Amniotic stem cell (primary cell): ENCODE data around the gene FBXO42.
"Not testable (repeated sequence)": the region's sequence is repeated elsewhere in the genome, so short reads cannot be mapped to it uniquely, and the experiment has no call there.

Experiments used
- DNase-seq: peaks from one replicate; lab custom pipeline; 2025; lab: John Stamatoyannopoulos, UW

Gene FBXO42

DNA sequence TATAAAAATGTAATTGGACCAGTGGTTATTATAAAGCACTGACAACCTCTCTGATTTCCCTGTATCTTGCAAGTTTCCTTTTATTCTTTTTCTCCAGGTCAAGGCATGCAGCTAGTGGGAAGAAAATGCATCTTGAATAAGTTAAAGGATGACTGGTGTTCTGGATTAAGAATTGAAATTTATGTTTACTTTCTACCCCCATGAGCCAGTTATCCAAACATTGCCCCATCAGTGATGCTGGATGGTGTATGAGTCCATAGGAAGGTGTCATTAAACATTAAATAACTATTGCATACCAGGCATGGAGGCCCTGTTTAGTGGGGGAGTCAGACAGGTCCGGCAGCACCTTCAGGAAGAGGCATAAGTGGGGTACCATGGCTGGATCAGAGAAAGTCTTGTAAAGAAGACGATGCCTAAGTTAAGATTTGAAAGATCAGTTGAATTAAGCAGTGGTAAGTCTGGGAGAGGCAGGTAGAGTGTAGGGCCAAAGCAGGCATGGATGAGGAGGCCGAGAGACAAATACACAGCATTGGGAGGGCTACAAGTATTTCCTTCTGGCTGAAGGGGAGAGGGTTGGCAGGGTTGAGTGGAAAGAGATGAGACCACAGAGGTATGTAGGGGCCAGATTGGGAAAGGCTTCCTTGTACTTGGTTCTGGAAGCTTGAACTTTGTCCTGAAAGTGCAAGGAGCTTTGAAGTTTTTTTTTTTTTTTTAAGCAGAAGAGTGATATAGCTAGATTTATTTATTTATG, 20.4 kb upstream of the FBXO42 start:
- no peak for DNase-seq

DNA sequence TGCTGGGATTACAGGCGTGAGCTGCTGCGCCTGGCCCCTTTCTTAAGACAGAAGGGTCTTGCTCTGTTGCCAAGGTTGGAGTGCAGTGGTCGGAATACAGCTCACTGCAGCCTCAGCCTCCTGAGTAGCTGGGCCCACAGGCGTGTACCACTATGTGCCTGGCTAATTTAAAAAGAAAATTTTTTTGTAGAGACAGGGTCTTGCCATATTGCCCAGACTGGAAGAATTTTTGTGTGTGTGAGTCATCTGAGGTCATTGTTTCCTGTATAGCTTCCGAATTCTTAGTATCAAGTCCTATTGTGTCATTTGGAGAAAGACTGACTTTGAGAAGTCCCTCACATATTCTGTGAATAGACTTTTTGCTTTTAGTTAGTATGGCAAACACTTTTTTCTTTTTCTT, 19.4 kb upstream of the FBXO42 start:
- no peak for DNase-seq

DNA sequence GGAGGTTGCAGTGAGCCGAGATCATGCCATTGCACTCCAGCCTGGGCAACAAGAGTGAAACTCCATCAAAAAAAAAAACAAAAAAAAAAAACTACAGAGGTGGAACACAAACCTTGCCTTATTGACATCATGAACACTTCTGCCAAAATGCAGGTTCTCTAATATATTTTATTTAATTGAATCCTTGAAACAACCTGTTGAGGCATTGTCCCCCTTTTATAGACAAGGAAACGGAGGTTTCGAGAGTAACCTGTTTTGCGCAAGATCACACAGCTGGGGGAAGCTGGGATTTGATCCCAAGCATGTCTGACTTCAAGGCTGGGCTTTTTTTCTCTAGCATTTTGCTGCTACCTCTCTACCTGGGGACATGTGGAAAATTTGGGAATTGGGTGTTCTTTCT, 17.5 kb upstream of the FBXO42 start:
- no peak for DNase-seq

DNA sequence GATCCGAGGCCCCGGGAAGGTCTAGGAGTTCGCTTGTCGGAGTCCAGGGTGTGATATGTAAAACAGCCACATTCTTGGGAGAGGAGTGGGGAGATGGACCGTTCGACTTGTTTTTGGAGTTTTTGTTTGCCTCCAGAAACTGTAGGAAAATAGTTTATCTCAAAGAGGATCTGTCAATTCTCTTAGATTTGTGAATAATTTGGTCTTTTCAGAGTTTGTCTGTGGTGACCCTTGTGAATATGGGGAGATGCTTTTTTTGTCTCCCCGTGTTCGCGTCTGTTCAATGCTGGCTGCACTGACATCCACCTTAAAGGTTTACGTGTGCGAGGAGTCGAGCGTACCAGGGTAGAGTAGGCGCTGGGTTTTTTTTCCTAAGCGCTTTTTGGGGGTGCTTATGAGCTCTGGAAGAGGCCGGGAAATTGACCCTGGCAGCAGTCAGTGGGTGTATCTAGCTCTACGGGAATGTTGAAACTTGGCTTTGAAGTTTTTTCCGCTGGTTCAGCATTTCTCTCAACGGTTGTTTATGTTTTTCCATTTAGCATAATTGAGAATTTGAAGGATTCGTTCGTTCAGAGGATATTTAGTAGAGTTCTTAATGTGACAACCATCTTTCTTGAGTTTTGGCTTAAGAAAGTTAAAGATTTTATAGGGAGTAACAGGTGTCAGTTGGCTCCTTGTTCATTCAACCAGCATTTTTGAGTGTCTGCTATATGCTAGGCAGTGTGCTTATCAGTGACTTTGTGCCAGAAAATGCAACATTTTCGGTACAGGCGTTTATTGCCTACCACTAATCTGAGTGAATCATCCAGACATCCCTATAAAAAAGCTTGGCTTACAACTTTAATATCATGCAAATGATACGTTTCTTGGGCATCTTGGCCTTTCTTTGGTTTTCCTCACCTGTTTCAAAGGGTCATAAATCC, 15.9 kb upstream of the FBXO42 start:
- no peak for DNase-seq

DNA sequence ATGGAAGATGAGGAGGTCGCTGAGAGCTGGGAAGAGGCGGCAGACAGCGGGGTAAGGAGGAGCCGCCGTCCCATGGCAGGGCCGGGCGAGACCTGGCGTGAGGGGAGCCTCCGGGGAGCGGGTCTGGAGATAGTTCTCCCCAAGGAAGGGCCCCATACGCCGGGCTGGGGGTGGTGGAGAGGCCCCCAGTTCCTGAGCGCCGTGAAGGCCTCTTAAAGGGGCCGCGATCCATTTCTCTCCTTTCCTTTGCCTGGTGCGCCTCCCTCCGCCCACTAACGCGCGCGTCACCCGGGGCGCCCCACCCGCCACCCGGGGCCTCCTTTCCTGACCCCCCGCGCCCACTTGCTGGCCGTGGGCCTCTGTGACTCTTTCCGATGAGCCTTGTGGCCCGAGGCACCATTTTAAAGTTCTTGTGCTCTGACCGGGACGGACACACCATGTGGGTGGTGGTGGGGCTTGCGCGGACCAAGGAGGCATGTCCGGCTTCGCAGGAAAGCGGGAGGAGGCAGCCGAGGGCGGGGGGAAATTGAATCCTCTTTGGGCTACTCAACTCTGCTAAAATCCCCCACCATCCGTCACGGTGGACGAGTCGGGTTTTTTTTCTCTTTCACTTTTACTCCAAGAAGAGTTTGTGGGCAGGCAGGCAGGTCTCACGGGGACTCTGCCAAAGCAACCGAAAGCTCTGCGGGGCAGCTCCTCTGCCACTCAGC, 15.1 kb upstream of the FBXO42 start:
- DNase-seq, result peak; percentile 84

DNA sequence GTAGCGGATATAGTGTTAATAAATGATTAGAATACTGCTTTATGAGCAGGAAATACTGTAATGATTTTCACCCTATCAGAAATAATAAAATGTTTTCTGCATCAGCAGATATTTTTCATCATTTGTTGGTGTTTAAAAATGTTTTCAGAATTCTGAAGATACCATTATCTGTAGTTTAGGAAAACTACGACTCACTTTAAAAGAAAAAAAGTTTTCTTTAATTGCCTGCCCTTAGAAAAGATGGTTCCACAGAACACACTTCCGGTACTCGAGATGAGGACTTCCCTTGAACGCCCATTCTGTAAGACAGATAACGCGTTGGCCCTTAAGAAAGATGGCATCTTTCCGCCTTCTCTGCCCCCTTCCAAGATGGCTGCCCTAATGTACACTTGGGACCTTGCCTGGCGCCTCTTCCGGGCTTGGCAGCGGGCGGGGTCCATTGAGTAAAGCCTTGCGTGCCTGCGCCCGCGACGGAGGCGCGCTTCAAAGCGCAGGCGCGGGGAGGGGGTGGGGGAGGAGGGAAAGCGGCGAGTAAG, 14.5 kb upstream of the FBXO42 start, which contains the start of gene SZRD1:
TSS of gene SZRD1 (plus strand) at position 521 of the 536 bp plus-strand sequence. CDS start 16 bp downstream, outside the sequence.
- DNase-seq, result peak; percentile 98

DNA sequence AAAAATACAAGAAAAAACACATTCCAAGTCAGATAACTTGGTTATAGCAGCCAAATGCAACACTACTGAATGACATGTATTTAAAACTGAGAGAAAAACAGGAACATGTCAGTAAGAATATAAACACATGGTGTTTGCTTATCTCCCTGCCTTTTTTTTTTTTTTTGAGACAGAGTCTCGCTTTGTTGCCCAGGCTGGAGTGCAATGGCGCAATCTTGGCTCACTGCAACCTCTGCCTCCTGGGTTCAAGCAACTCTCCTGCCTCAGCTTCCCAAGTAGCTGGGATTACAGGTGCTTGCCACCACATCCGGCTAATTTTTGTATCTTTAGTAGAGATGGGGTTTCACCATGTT, 12.8 kb upstream of the FBXO42 start:
- DNase-seq, result not testable (repeated sequence)

DNA sequence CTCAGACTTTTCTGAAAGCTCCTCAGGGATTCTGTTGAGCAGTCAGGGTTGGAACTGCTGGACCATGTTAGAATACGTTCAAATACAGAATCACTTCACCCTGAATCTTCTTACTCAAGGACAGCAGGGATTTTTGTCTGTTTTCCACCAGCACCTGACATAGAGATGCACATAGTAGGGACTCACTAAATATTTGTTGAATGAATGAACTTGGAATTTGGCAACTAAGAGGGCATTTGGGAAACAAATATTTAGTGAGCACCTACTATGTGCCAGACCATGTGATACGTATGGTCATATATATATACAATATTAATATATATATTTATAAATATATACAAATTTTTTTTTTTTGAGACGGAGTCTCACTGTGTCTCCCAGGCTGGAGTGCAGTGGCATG, 4.6 kb upstream of the FBXO42 start:
- no peak for DNase-seq

DNA sequence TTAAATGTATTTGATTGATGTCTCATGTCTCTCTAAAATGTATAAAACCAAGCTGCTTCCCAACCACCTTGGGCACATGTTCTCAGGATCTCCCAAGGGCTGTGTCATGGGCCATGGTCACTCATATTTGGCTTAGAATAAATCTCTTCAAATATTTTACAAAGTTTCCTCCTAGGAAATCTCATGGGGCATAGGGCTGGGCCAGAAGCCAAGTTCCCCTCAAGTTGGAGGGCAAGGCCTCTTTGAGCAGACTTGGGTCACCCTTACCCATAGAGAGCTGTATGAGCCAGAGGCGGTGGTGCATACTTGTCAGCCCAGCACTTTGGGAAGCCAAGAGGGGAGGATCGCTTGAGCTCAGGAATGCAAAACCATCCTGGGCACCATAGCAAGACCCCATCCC, 2.3 kb upstream of the FBXO42 start:
- no peak for DNase-seq

DNA sequence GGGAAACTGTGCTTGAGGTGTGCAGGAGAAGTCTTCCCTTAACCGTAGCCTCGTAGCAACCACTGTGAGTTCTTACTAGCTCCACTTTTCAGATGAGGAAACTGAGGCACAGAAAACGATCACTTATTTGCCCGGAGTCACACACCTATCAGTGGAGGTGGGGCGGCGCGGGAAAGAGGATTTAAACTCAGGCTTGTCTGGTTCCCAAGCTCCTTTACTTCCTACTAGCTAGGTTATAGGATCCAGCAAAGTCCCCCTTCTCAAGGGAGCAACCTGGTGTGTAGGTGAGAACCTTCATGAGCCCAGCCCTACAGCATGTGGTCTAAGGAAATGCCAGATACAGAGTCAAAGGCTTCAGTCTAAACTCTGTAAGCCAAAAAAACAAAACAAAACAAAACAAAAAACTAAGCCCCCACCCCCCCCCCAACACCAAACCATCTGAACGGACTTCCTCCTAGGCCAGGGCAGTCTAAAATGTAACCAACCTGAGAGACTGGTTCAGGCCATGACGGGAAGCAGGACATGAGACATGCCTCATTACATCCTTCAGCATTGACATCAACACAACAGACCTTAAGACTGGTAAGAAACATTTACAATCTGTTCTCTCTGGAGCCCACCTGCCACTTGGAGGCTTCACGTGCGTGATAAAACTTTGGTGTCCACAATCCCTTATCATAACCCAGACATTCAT, 709 bp upstream of the FBXO42 start:
- no peak for DNase-seq

DNA sequence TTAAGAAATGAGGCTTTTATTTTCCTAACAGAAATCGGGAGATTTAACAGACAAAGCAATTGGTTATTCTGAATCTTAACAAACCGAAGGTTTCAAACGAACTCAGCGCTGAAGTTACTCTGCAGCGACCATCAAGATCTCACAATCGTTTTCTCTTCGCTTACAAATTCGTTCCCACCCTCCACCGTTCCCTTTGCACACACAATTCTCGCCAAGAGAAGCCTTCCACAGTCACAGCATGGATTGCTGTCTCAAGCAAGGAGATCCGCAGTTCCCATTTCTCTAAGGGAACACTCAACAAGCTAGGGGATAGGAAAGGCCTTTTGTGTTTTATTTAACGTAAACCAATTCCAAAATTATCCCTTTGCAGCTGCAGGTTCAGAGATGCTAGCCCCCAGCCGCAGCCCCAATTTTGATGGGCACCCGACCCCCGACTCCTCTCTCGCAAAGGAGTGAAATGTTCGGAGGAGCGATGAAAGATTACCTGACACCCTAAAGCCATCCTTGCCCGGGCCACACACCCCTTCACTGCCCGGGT, 755 bp downstream of the FBXO42 start:
- no peak for DNase-seq

DNA sequence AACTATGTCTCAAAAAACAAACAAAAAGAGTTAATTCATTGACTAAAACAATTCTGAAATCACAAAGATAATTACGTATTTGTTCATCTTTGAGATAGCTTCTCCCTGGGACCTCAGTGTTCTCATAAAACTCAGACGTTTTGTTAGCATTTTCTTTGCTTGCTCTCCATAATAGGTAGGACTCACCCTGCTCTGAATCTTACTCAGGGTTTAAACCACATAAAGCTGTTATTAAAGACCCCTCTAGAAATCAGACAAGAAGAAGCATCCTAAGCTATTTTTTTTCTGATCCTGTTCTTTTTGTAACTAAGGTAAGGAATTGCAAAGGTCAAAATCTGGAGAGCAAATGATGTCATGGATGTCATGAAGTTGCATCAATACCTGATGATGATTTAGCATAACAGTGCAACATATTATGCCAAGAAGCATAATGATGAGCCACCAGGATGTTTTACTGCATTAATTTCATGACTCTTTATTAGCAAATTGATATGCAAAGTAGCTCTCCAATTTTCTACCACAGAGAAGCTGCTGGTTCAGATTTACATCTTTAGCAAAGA, 2.4 kb downstream of the FBXO42 start:
- no peak for DNase-seq

DNA sequence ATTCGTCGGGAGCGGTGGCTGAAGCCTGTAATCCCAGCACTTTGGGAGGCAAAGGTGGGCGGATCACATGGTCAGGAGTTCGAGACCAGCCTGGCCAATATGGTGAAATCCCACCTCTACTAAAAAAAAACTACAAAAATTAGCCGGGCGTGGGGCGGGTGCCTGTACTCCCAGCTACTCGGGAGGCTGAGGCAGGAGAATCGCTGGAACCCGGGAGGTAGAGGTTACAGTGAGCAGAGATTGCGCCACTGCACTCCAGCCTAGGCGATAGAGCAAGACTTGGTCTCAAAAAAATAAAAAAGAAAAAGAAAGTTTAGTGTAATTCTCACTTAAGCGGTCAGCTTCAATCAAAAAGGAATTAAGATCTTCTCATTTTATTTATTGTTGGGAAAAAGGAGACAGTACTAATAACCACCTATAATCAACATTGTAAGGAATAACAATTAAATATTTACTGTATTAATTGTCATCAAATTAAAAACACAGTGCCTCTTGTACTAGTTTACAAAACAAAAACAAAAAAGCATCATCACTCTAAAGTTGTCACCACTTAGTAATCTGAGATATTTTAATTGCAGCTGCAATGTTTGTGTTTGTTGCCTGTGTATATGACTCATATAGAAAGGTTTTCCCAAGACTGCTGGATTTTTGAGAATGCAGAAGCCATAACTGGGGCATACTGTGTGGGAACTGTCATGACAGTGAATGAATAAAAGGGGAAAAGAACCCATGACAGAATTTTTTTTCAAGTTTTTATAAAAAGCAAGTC, 3.7 kb downstream of the FBXO42 start:
- DNase-seq, result peak; percentile 72

DNA sequence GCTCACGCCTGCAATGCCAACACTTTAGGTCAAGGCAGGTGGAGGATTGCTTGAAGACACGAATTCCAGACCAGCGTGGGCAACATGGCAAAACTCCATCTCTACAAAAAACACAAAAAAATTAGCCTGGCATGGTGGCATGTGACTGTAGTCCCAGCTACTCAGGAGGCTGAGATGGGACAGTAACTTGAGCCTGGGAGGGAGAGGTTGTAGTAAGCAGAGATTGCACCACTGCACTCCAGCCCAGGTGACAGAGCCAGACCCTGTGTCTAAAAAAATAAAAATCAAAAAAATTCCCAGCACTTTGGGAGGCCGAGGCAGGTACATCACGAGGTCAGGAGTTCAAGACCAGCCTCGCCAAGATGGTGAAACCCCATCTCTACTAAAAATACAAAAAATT, 9.0 kb downstream of the FBXO42 start:
- DNase-seq, result not testable (repeated sequence)

DNA sequence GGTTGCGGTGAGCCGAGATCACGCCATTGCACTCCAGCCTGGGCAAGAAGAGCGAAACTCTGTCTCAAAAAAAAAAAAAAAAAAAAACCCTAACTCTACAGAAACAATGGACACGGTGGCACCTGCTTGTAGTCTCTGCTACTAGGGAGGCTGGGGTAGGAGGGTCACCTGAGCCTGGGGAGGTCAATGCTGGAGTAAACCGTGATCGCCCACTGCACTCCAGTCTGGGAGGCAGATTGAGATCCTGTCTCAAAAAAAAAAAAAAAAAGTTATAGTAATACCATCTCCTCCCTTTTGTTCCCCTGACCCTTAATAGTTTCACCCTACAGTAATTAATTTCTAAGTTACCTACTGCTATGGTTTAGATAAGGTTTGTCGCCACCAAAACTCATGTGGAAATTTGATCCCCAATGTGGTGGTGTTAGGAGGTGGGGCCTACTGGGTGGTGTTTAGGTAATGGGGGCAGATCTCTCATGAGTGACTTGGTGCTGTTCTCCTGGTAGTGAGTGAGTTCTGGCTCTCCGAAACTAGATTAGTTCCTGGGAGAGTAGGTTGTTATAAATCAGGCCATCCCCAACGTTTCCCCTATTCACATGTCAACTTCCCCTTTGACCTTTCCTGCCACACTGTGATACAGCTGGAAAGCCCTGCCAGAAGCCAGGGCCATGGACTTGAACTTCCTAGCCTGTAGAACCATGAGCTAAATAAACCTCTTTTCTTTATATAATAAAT, 9.8 kb downstream of the FBXO42 start:
- no peak for DNase-seq

DNA sequence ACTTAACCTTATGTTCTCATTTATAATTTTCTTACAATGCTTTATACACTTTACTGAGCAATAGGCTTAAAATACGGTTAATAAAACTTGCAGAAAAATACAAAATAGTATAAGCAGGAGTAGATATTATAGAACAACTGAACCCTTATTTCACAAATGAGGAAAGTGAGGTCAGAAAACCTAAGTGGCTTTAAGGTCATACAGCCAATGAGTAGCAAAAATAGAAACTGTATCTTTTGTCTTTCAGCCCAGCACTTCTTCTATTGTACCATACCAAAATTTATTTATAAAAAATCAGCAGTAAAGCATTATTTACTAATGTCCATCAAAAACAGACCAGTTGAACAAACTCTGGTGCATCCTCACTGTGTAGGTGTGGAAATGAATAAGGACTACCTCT, 11.6 kb downstream of the FBXO42 start:
- no peak for DNase-seq

DNA sequence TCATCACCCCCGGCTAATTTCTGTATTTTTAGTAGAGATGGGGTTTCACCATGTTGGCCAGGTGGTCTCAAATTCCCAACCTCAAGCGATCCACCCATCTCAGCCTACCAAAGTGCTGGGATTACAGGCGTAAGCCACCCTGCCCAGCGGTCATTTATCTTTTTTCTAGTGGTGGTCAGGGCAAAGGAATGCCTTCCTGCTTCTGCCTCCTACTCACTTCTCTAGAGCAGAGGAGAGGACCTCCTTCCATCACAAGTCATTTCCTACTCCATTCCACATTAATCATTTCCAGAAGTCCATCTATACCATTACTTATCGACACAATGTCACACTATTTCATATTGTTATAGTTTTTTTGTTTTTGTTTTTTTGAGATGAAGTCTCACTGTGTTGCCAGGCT, 13.3 kb downstream of the FBXO42 start:
- no peak for DNase-seq

DNA sequence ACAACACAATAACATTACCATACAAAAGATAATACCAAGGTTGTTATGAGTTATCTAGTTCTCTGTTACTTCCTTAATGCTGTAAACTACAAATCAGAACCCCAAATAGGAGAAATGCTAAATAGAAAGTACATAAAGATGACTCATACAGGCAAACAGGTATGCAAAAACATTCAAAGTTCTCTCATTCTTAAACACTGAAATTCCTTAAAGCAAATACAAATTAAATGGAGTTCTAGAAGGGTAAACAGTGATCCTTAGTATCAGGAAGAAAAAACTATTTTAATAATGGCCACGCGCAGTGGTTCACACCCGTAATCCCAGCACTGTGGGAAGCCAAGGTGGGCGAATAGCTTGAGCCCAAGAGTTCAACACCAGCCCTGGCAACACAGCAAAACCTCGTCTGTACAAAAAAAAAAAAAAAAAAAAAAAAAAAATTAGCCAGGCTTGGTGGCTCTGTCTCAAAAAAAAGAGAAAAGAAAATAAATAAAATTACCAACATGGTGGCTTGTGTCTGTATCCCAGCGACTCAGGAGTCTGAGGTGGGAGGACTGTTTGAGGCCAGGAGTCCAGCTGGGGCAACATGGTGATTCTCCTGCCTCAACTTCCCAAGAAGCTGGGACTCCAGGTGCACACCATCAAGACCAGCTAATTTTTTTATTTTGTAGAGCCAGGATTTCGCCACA, 17.5 kb downstream of the FBXO42 start:
- DNase-seq, result no peak

DNA sequence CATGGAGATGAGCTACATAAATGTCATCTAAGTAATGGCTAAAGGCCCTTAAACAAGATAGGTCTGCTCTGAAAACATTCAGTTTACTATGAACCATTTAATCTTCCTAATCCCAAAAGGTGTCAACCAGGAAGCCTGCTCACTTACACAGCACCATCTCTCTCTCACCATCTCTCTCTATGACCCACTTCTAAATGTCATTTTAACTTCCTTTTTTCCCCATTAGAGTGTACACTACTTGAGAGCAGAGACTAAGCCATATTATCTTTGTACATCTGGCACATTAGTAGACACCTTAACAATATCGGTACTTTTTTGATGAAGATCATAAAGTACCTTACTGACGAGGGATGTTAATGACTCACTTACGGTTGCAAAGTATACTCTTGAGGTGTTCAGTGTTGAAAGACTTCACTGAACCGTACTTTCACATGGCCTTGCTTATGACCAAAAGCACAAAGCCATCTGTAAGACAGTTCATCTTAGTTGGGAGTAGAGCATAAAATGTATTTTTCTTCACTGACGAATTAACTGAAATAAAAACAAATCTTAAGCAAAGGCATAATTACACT, 25.4 kb downstream of the FBXO42 start:
- DNase-seq, result no peak
